GM19351 (cell line): ENCODE measurements around the gene DMAC2L.
"Not testable (repeated sequence)": the region's sequence is repeated elsewhere in the genome, so short reads cannot be mapped to it uniquely, and the experiment has no call there.

Experiments
- ATAC-seq: cut with Tn5 transposase; IDR thresholded peaks from one replicate; pipeline ENCODE4 v1.9.1; 2021; ENCODE audit warnings: mild to moderate bottlenecking, moderate library complexity; ENCODE audit not compliant: unreplicated experiment

The DMAC2L gene

DNA sequence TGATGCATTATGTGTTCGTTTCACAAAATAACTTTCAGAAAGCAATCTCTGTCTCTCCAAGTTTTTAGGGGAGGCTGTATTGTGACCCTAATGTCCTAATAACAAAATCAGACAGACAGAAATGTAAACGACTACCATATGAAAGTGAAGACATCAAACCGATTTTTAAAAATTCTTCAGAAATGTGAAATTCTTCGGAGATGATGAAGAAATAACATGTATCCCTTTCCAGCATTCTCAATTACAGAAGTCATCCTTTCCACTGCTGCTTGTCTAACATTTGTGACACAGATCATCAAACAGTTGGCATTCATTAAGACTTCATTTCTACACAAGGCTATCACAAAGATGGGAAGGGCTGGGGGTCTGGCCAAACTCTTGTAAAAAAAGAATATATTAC lies 41.0 kb downstream of the DMAC2L start:
- no peak for ATAC-seq

DNA sequence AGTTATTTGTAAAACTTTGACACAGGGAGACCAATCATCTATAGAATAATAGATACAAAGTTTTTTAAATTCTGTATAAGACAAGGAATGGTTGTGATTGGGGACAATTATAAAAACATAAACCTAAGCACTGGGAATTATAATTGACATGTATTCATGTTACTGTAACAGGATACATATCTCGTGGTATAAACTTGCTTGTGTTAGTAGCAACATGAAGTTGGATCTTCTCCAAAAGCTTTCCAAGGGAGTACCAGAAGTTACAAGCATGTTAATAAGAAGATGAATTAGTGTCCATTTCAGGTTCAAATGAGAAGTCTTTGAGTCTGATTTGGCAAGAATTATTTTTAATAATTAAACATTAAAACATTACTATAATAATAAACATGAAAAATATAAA lies 42.4 kb downstream of the DMAC2L start:
- no peak for ATAC-seq

DNA sequence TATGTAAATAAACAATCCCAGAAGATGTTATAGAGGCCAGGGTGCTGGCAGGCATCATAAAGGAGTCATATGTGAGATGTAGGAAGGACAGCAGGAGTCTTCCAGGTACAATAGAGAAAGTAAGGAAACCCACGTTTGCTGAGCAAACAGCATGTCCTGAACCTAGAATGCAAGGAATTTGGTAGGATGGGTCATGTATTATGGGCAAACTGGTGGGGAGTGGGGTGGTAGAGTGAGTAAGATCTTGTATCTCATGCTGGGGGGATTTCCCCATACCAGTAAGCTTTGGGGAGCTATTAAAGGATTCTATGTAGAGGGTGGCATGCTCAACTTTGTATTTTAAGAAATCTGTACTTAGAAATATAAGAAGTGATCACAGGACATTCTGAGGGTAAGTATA lies 43.6 kb downstream of the DMAC2L start:
- no peak for ATAC-seq

DNA sequence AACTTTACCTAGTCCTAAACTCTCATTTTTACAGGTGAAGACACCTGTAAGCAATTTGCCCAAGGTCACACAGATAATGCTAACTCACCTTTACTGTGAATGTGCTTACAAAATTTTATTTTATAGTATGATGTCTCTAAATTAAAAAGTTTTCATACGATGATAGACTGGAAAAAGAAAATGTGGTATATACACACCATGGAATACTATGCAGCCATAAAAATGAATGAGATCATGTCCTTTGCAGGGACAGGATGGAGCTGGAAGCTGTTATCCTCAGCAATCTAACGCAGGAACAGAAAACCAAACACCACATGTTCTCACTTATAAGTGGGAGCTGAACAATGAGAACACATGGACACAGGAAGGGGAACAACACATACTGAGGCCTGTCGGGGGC lies 44.2 kb downstream of the DMAC2L start:
- not testable (repeated sequence) for ATAC-seq

DNA sequence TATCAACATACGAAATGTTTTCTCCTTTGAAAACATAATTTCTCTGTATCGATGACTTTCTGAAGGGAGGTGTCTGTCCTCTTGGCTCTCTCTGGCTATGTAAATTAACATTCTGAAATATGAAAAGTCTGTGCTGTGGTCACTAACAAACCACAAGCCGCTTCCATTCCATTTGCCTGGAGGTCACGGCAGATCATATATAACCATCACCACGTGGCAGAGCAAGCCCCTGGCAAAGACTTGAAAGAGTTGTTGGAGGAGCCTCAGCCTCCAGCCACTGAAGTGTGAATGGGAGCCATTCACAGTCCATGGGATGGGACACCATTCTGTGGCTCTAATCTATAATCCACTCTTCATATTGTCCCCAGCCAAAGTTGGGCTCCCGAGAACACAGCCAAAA lies 45.0 kb downstream of the DMAC2L start:
- ATAC-seq: no peak

DNA sequence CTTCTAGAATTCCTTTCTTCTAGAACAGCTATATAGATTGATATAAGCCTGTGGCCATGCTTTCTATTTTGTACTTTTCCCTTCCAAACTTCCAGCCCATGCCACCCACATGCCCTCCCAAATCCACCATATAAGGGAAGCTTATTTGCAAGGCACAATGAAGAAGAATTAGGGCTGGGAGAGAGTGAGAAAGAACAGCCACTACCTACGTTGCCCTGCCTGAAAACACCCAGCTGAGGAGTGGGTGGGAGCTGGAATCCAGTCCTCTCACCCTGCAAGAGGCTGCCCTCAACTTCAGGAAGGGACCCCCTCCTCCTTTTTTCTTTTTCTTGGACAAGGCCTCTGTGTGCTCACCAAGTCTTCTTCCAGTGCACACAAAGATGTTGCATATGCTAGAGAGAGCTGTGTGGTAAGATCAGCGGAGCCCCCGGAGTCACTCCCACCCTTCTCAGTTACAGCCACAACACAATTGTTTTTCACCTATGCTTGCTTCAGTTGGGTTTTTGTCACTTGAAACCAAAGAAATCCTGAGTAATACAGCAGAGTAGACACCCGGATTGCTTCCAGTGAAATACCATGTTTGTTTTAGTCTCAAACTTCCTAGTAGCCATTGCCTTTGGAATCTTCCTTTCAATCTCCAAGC lies 45.8 kb downstream of the DMAC2L start:
- no peak for ATAC-seq

DNA sequence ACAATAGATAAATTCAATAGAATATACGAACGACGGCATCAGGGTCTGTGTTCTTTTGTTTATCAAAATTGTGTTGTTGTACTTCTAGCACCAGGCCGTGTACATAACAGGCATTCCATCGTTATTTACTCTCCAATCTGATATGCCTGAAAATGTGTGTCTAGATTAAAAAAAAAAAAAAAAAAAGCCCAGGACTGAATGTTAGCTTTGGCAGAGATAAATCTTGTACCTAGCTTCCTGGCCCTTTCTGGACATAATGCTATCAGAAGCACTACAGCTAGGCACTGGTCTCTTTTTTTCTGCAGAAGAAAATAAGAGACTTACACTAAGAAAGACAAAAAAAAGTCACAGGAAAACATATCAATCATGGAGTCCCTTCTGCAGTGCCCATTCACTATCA lies 47.5 kb downstream of the DMAC2L start:
- no peak for ATAC-seq

DNA sequence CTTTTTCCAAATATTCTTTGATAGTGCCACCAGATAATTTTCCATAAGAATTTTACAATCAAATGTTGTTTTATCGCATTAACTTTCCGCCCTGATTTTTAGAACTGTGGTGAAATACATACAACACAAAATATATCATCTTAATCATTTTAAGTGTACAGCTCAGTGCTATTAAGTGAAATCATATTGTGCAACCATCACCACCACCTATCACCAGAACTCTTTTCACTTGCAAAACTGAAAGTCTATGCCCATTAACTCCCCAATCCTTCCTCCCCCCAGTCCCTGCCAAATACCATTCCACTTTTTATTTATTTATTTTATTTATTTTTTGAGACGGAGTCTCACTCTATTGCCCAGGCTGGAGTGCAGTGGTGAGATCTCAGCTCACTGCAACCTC lies 48.0 kb downstream of the DMAC2L start:
- ATAC-seq: no peak

DNA sequence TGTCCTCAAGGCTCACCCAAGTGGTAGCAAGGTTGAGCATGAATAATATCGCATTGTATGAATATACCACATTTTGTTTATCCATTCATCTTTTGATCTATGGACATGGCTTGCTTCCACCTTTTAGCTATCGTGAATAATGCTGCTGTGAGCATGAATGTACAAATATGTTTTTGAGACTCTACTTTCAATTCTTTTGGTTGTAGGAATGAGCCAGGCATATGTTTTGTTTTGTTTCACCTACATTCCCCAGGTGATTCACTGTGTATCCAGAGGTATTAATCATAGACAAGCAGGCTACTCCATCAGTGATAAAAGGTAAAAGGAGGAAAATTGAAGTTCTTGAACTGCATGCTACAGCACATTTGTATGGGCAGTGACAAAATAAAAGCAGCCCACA lies 48.7 kb downstream of the DMAC2L start:
- ATAC-seq: no peak

DNA sequence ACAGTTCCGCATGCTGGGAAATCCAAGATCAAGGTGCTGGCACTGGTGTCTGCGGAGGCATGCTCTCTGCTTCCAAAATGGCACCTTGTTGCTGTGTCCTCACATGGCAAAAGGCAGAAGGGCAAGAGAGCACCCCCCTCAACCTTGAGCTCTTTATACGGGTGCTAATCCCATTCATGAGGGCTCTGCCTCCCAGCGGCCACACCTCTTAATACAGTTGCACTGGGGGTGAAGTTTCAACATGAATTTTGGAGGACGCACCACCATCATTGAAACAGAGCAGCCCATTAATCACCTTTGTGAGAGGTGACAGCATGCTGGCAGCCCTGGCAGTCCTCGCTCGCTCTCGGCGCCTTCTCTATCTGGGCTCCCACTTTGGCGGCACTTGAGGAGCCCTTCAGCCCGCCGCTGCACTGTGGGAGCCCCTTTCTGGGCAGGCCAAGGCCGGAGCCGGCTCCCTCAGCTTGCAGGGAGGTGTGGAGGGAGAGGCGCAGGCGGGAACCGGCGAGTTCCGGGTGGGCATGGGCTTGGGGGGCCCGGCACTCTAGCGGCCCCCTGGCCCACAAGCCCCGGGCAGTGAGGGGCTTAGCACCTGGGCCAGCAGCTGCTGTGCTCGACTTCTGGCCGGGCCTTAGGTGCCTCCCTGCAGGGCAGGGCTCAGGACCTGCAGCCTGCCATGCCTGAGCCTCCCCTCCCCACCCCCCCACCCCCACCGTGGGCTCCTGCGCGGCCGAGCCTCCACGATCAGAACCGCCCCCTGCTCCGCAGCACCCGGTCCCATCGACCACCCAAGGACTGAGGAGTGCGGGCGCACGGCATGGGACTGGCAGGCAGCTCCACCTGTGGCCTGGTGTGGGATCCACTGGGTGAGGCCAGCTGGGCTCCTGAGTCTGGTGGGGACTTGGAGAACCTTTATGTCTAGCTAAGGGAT lies 49.6 kb downstream of the DMAC2L start:
- ATAC-seq: not testable (repeated sequence)

DNA sequence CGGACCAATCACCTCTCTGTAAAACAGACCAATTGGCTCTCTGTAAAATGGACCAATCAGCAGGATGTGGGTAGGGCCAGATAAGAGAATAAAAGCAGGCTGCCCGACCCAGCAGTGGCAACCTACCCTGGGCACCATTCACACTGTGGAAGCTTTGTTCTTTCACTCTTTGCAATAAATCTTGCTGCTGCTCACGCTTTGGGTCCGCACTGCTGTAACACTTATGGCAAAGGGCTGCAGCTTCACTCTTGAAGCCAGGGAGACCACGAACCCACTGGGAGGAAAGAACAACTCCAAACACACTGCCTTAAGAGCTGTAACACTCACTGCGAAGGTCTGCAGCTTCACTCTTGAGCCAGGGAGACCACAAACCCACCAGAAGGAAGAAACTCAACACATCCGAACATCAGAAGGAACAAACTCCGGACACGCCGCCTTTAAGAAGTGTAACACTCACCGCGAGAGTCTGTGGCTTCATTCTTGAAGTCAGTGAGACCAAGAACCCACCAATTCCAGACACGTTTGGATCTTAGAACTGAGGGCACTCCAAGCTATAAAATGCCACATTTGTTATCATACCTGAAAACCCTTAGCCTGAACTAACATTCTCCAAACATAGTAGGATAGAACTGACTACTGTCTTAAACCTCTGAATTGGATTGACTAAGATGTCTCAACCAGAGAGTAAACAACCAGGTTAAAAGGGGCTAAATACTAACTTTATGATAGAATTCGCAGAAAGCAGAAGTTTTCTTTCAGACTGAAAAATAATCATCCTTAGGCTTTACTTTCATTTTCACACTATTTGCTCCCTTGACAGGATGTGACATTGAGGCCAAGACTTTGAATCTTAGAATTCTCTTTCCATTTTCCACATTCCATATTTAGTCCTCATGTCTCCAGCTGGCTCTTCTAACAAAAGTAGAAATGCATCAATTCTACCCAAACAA lies 50.9 kb downstream of the DMAC2L start:
- ATAC-seq: peak; percentile 21

DNA sequence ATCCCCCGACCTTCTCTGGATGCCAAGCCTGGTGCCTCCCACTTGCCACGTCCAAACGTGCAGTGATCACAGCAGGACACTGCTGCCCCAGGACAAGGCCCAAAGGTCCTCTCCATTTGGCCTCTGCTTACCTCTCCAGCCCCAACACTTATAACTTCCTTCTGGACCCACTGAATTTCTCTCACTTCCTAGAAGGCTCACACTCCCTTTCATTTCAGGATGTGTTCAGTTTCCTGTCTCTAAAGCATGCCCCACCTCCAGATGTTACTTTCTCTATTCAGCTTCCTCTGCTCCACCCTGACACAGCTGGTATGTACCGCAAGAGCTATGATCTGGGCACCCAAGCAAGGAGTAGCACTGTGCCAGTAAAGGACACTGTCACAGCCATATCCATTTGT lies 51.6 kb downstream of the DMAC2L start:
- ATAC-seq: peak; percentile 97

DNA sequence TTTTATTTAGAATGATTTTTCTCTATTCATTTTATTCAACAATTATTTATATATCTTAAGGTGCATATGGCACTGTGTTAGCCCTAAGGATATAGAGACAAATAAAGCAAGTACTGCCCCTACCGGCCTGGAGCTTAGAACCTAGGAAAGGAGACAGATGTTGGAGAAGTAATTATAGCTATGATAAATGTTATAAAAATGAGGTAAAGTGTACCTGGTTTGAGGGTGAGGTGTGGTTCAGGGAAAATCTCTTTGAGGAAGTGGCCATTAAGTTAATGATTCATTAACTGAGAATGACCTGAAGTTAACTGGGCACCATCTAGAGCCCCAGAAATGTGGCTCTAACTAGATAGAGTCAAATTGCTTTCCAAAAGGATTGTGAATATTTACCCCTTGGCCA lies 52.7 kb downstream of the DMAC2L start:
- ATAC-seq: no peak

DNA sequence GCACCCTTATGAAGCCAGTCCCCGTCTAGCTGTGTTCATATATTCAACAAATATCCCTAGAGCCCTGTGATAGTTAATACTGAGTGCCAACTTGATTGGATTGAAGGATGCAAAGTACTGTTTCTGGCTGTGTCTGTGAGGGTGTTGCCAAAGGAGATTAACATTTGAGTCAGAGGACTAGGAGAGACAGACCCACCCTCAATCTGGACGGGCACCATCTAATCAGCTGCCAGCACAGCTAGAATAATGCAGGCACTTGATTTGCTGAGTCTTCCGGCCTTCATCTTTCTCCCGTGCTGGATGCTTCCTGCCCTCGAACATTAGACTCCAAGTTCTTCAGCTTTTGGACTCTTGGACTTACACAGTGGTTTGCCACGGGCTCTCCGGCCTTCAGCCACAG lies 53.4 kb downstream of the DMAC2L start:
- ATAC-seq: not testable (repeated sequence)

DNA sequence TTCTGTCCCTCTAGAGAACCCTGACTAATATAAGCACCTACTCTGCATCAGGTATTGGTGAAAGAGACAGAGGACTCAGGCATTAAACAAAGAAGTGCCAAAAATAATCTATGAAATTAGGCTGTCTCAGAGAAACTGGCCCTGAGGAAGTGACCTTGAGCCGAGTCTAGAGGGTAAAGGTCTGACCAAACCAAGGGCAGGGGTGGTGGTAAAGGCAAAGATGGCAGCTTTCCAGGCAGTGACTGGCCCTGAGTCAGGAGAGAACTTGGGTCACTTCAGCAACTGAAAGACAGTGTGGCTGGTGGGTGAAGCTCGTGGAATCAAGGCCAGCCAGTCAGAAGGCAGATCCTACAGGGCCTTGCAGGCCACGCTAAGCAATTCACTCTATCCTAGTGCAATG lies 54.0 kb downstream of the DMAC2L start:
- ATAC-seq: no peak

DNA sequence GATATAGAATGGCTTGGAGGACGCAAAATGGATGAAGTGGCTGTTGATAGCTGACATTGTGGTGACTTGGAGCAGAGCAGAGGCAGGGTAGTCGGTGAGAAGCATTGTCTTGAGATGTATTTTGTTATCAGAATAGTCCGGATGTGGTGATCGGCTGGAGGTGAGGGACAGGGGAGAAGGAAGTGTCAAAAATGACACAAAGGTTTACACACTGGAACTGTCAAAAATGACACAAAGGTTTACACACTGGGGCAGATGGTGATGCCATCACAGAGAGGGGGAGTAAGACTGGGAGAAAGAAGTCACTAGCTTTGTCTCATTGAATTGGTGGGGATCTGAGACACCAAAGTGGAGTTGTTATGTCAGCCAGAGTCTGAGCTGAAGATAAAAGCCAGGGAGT lies 54.5 kb downstream of the DMAC2L start:
- no peak for ATAC-seq

DNA sequence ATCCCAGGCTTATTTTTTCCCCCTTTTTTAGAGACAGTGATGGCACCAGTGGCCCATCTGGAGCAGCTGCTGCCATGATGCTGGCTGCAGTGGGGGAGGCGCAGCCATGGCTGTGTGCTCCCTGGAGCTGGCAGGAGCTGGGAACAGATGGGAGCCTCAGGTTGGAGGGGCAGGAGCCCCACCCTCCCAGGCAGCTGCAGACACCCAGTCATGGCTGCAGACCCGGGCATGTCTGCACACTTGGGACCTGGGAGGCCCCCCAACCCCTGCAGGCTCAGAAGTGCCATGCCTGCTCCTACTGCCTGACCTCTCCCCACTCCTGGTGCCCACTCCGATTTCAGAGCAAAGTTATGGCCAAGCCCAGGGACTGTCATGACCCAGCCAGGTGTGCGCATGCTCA lies 59.4 kb downstream of the DMAC2L start:
- ATAC-seq: no peak

DNA sequence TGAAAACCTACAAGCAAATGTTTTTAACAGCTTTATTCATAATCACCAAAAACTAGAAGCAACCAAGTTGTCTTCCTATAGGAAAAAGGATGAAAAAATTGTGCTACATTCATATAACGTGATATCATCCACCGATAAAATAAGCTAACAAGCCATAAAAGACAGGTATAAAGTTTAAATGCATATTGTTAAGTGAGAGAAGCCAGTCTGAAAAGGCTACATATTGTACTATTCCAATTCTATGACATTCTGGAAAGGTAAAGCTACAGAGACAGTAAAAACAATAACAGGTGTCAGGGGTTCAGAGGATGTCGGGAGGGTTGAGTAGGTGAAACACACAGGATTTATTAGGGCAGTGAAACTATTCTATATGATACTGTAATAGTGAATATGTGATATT lies 61.8 kb downstream of the DMAC2L start:
- ATAC-seq: no peak

DNA sequence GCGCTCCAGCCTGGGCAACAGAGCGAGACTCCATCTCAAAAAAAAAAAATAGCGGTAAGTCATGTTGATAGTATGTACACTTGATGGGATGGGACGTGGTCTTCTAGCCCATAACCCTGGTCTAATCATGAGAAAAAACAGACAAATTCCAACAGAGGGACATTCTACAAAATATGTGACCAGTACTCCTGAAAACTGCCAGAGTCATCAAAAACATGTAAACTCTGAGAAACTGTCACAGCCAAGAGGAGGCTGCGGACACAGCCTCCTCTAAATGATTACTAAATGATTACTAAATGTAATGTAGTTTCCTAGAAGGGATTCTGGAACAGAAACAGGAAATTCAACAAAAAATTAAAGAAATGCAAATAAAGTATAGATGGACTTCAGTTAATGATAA lies 63.6 kb downstream of the DMAC2L start:
- no peak for ATAC-seq
